IMR-90 (cell line): ENCODE data around the gene PINK1. TPM values are rescaled to one million over a fixed set of nuclear protein-coding genes. Genes with fewer than 3 reads are reported as not detected.

Experiments used
- ATAC-seq: fragments of 200-7000 bp; cut with Tn5 transposase; 2 replicates; pipeline ENCODE4 v1.9.1; 2020; ENCODE audit warnings: low read depth, mild to moderate bottlenecking, moderate library complexity
- BruUV-seq: library from RNA; stranded (reverse); fragments of 400-500 nt; replicated peaks from 2 replicates; lab custom pipeline; 2021; lab: Mats Ljungman, UMichigan
- CTCF ChIA-PET: fragments of 300-600 bp; formaldehyde crosslinking; extraction: SDS; loops from one replicate; lab custom pipeline; 2021; ENCODE audit warnings: antibody characterized with exemption; lab: Yijun Ruan, JAX
- POLR2A ChIA-PET: fragments of 300-600 bp; sonication (Branson Sonifier 250); formaldehyde crosslinking; loops from one replicate; lab custom pipeline; 2022; ENCODE audit warnings: antibody characterized with exemption; ENCODE audit not compliant: unreplicated experiment; lab: Charles Lee
- DNase-seq: peaks from one replicate; pipeline ENCODE4 v3.0.0; 2013
- H2AFZ ChIP-seq: replicated peaks from 2 replicates; pipeline ENCODE3; 2013; ENCODE audit warnings: low read length, mild to moderate bottlenecking; ENCODE audit not compliant: poor library complexity
- H2AK5ac ChIP-seq: 2 replicates; pipeline ENCODE4 v1.6.1; 2013; ENCODE audit warnings: low read depth, low read length, inconsistent platforms
- H2AK9ac ChIP-seq: replicated peaks from 2 replicates; pipeline ENCODE3; 2013; ENCODE audit warnings: mild to moderate bottlenecking, low read depth, low read length, moderate library complexity; ENCODE audit not compliant: poor library complexity
- H2BK120ac ChIP-seq: 2 replicates; pipeline ENCODE4 v1.6.1; 2013; ENCODE audit warnings: low read depth, low read length, inconsistent platforms
- H2BK15ac ChIP-seq: 3 replicates; pipeline ENCODE4 v1.6.1; 2013; ENCODE audit warnings: low read depth, low read length, inconsistent platforms
- H2BK20ac ChIP-seq: 2 replicates; pipeline ENCODE4 v1.6.1; 2013; ENCODE audit warnings: low read depth, mild to moderate bottlenecking, inconsistent platforms, low read length, moderate library complexity
- H2BK5ac ChIP-seq: 2 replicates; pipeline ENCODE4 v1.6.1; 2013; ENCODE audit warnings: mild to moderate bottlenecking, low read depth, low read length, inconsistent platforms; ENCODE audit not compliant: poor library complexity, severe bottlenecking
- H3K14ac ChIP-seq: replicated peaks from 2 replicates; pipeline ENCODE4 v1.6.1; 2013; ENCODE audit warnings: low read depth, low read length, inconsistent platforms
- H3K18ac ChIP-seq: 2 replicates; pipeline ENCODE4 v1.6.1; 2013; ENCODE audit warnings: low read depth, low read length, control low read depth
- H3K23ac ChIP-seq: 2 replicates; pipeline ENCODE4 v1.6.1; 2013; ENCODE audit warnings: low read depth, low read length, inconsistent platforms
- H3K27ac ChIP-seq: 2 replicates; pipeline ENCODE4 v1.5.1; 2013; ENCODE audit warnings: mild to moderate bottlenecking, control low read depth, low read length; ENCODE audit not compliant: insufficient read depth
- H3K27me3 ChIP-seq: 2 replicates; pipeline ENCODE4 v1.6.1; 2013; ENCODE audit warnings: low read length; ENCODE audit not compliant: control insufficient read depth, insufficient read depth
- H3K36me3 ChIP-seq: 2 replicates; pipeline ENCODE4 v1.6.1; 2013; ENCODE audit warnings: low read length, mixed read lengths; ENCODE audit not compliant: control insufficient read depth, insufficient read depth
- H3K4ac ChIP-seq: 2 replicates; pipeline ENCODE4 v1.6.1; 2013; ENCODE audit warnings: low read depth, low read length, inconsistent platforms
- H3K4me1 ChIP-seq: 2 replicates; pipeline ENCODE4 v1.6.1; 2013; ENCODE audit warnings: low read length, mixed read lengths; ENCODE audit not compliant: control insufficient read depth, insufficient read depth
- H3K4me2 ChIP-seq: 2 replicates; pipeline ENCODE4 v1.6.1; 2013; ENCODE audit warnings: low read depth, mild to moderate bottlenecking, control low read depth, low read length, moderate library complexity
- H3K4me3 ChIP-seq: 2 replicates; pipeline ENCODE4 v1.5.1; 2013; ENCODE audit warnings: low read depth, mild to moderate bottlenecking, control low read depth, low read length, moderate library complexity; ENCODE audit not compliant: insufficient read depth
- H3K56ac ChIP-seq: 2 replicates; pipeline ENCODE4 v1.6.1; 2013; ENCODE audit warnings: low read length, inconsistent platforms; ENCODE audit not compliant: insufficient read depth; ENCODE audit errors: extremely low read depth
- H3K79me1 ChIP-seq, 2 experiments: 2 replicates each; pipeline ENCODE4 v1.6.1; 2013; ENCODE audit warnings: low read length in 2 of 2, inconsistent platforms in 1 of 2, low read depth in 1 of 2
- H3K9ac ChIP-seq: 2 replicates; pipeline ENCODE4 v1.6.1; 2013; ENCODE audit warnings: low read depth, low read length, control low read depth
- H3K9me1 ChIP-seq: 2 replicates; pipeline ENCODE4 v1.6.1; 2013; ENCODE audit warnings: low read length, inconsistent platforms; ENCODE audit not compliant: insufficient read depth
- H3K9me3 ChIP-seq: 2 replicates; pipeline ENCODE4 v1.6.1; 2013; ENCODE audit warnings: low read length; ENCODE audit not compliant: control insufficient read depth, insufficient read depth
- H4K20me1 ChIP-seq: 2 replicates; pipeline ENCODE4 v1.6.1; 2013; ENCODE audit warnings: low read length, inconsistent platforms; ENCODE audit not compliant: insufficient read depth
- H4K5ac ChIP-seq: 2 replicates; pipeline ENCODE4 v1.6.1; 2013; ENCODE audit warnings: mild to moderate bottlenecking, low read depth, low read length, control low read depth
- H4K8ac ChIP-seq, 2 experiments: 2 replicates each; pipeline ENCODE4 v1.6.1; 2013; ENCODE audit warnings: low read depth in 2 of 2, low read length in 2 of 2, control low read depth in 1 of 2, inconsistent platforms in 1 of 2
- H4K91ac ChIP-seq: 2 replicates; pipeline ENCODE4 v1.6.1; 2013; ENCODE audit warnings: low read depth, low read length, inconsistent platforms; ENCODE audit not compliant: insufficient read depth
- CHD1 ChIP-seq: IDR thresholded peaks from 2 replicates; pipeline ENCODE4 v1.6.1; 2012; ENCODE audit warnings: low read depth, low read length, improper control_type of control experiment
- CTCF ChIP-seq: conservative IDR thresholded peaks from 2 replicates; pipeline ENCODE4 v1.5.1; 2012; ENCODE audit warnings: mild to moderate bottlenecking, low read depth, low read length, improper control_type of control experiment
- ELK1 ChIP-seq: fragments of 150-350 bp; IDR thresholded peaks from 2 replicates; pipeline ENCODE4 v1.6.1; 2016; ENCODE audit warnings: low read depth, mild to moderate bottlenecking, low read length, moderate library complexity, borderline replicate concordance
- MAFK ChIP-seq: IDR thresholded peaks from 2 replicates; pipeline ENCODE4 v1.6.1; 2012; ENCODE audit warnings: low read depth, low read length, improper control_type of control experiment
- NFE2L2 ChIP-seq: fragments of 150-350 bp; IDR thresholded peaks from 2 replicates; pipeline ENCODE4 v1.6.1; 2016; ENCODE audit warnings: low read depth, mild to moderate bottlenecking, low read length
- RAD21 ChIP-seq: IDR thresholded peaks from 2 replicates; pipeline ENCODE4 v1.6.1; 2012; ENCODE audit warnings: low read length, improper control_type of control experiment
- SMC3 ChIP-seq: fragments of 150-350 bp; IDR thresholded peaks from 2 replicates; pipeline ENCODE4 v1.6.1; 2016; ENCODE audit warnings: low read depth, mild to moderate bottlenecking, antibody characterized with exemption, low read length, moderate library complexity
- USF2 ChIP-seq: fragments of 150-350 bp; IDR thresholded peaks from 2 replicates; pipeline ENCODE4 v1.6.1; 2017; ENCODE audit warnings: mild to moderate bottlenecking, antibody characterized with exemption, low read length, low read depth
- WGBS, 2 experiments: methylation state at CpG; one replicate each; pipeline versions ENCODE4 v1.1.5 to v1.1.7; 2013; ENCODE audit warnings: missing lambda C conversion rate in 2 of 2; ENCODE audit not compliant: insufficient read length in 1 of 2; ENCODE audit errors: extremely low coverage in 2 of 2; 5-methylcytosine and 5-hydroxymethylcytosine counted together
- dilution Hi-C: fragments of 300-500 bp; cut with HindIII; formaldehyde crosslinking; loops from one replicate; pipeline ENCODE4 v1.14.3; 2018; ENCODE audit warnings: low sequenced_read_pairs; ENCODE audit not compliant: unreplicated experiment
- in situ Hi-C: fragments of 300-500 bp; cut with MboI; formaldehyde crosslinking; loops from 3 replicates; pipeline ENCODE4 v1.14.3; 2019; ENCODE audit warnings: low sequenced_read_pairs, inconsistent platforms, mixed read lengths
- intact Hi-C: fragments of 100-400 bp; cut with micrococcal nuclease; formaldehyde crosslinking; loops from 2 replicates; pipeline ENCODE4 v1.10.0; 2022
- polyA plus RNA-seq, 3 experiments: library from polyadenylated mRNA; depleted of rRNA; stranded (reverse); fragments of >200 nt; gene quantifications; 2 replicates each; pipeline ENCODE4 v1.2.3, GENCODE V29; 2012; ENCODE audit warnings: low replicate concordance in 1 of 3
- total RNA-seq: library from RNA; depleted of rRNA; stranded (reverse); fragments of >200 nt; gene quantifications from 2 replicates; pipeline ENCODE4 v1.2.3, GENCODE V29; 2012

The PINK1 gene
- total and polyA plus RNA-seq, 2 of the 4 experiments (the other 2 are of a cell fraction), result 52.9 to 55.2 TPM

- no peak overlapping the region for H3K4me3 ChIP-seq
- ChIA-PET POLR2A (no interaction called here), CTCF (interaction anchor here (3.5 kb wide), 1 partner anchor 12 kb away, joined by 18 read pairs; no protein-coding TSS in a partner anchor)
- H3K79me1 ChIP-seq, result no peaks in the 10 kb centered on the region
- 0 out of 2 replicates have a peak, but pooled peaks cover 3% of the 10 kb centered on the region for H3K9me1 ChIP-seq
- no peak overlapping the region; the same call in 2 of the 3 replicates for H2BK15ac ChIP-seq
- no peaks in the 10 kb centered on the region for H4K20me1 ChIP-seq
- peaks cover 2% of the 10 kb centered on the region; the same call in 1 of the 2 replicates for H3K27me3 ChIP-seq
- ATAC-seq, result no peak
- in situ Hi-C loops, result no loop called here
- no TSS peak for BruUV-seq
- no peak overlapping the region for H4K8ac ChIP-seq
- H3K23ac ChIP-seq, result no peak overlapping the region
- H4K5ac ChIP-seq, result no peak overlapping the region
- no peak overlapping the region for H2BK5ac ChIP-seq
- no peak overlapping the region for H2BK20ac ChIP-seq
- no peak overlapping the region; the same call in 1 of the 2 replicates for H3K14ac ChIP-seq
- H3K9ac ChIP-seq, result no peak overlapping the region
- no peaks in the 10 kb centered on the region for H3K36me3 ChIP-seq
- H3K4ac ChIP-seq, result no peak overlapping the region
- no peak overlapping the region for H3K27ac ChIP-seq
- no peak overlapping the region for H3K56ac ChIP-seq
- peak overlapping the region; percentile 46 for H2AFZ ChIP-seq
- no peak overlapping the region for H3K4me2 ChIP-seq
- H3K9me3 ChIP-seq, result 0 out of 2 replicates have a peak, but pooled peaks cover 2% of the 10 kb centered on the region
- WGBS, 2 experiments, result 92% methylated on average over 5 of the region's 10 CpGs; no CpG with 5 or more reads in 1 of the 2 experiments
- H2AK5ac ChIP-seq, result no peak overlapping the region
- H3K18ac ChIP-seq, result no peak overlapping the region
- no peak for DNase-seq
- H3K4me1 ChIP-seq, result peaks cover 17% of the 10 kb centered on the region
- H2BK120ac ChIP-seq, result no peak overlapping the region
- TF ChIP-seq NFE2L2 (no peak), CHD1 (no peak), ELK1 (no peak), SMC3 (no peak), CTCF (0 out of 2 replicates have a peak, but pooled peaks have one; percentile 17), MAFK (no peak), RAD21 (peak; percentile 15; the same call in 1 of the 2 replicates), USF2 (no peak)
- no peak overlapping the region for H2AK9ac ChIP-seq
- intact Hi-C loops, result no loop called here
- dilution Hi-C loops, result no loop called here
- H4K91ac ChIP-seq, result no peak overlapping the region
Observed at GRCh38 chr1:20586953-20587660, 46.2 kb upstream of the PINK1 start.
